HL-60/S4 treated with retinoic acid at 250 ng/mL for 4 days and 3 days (cell line): ENCODE measurements around the gene TACC3.

Source experiments
- in situ Hi-C: fragments of 300-500 bp; cut with MboI; formaldehyde crosslinking; loops from 2 replicates; pipeline ENCODE4 v1.7.0; 2022; ENCODE audit warnings: low sequenced_read_pairs

Gene TACC3

GRCh38 chr4:1770245-1770644 lies 48.9 kb downstream of the TACC3 start:
- in situ Hi-C loops = no loop called here

GRCh38 chr4:1770791-1771231 lies 49.5 kb downstream of the TACC3 start:
- in situ Hi-C loops = no loop called here

- in situ Hi-C loops = no loop called here
These were observed 50.4 kb downstream of the TACC3 start for GRCh38 chr4:1771555-1772305.

GRCh38 chr4:1772853-1773538 lies 51.7 kb downstream of the TACC3 start:
- in situ Hi-C loops = no loop called here

- in situ Hi-C loops = no loop called here
These were observed 52.4 kb downstream of the TACC3 start for GRCh38 chr4:1773754-1774153.

GRCh38 chr4:1775731-1776500 lies 54.6 kb downstream of the TACC3 start:
- in situ Hi-C loops = no loop called here

GRCh38 chr4:1776521-1777161 lies 55.3 kb downstream of the TACC3 start:
- in situ Hi-C loops = no loop called here

- in situ Hi-C loops = no loop called here
These were observed 56.7 kb downstream of the TACC3 start for GRCh38 chr4:1777822-1778641.

GRCh38 chr4:1778642-1779392 lies 57.5 kb downstream of the TACC3 start:
- in situ Hi-C loops = no loop called here

GRCh38 chr4:1779588-1780382 lies 58.5 kb downstream of the TACC3 start:
- in situ Hi-C loops = no loop called here

GRCh38 chr4:1780435-1780834 lies 59.1 kb downstream of the TACC3 start:
- in situ Hi-C loops = no loop called here

GRCh38 chr4:1783015-1783414 lies 61.7 kb downstream of the TACC3 start:
- in situ Hi-C loops = no loop called here

GRCh38 chr4:1783970-1784369 lies 62.6 kb downstream of the TACC3 start:
- in situ Hi-C loops = no loop called here

- in situ Hi-C loops = no loop called here
These were observed 63.1 kb downstream of the TACC3 start for GRCh38 chr4:1784395-1784788.

- in situ Hi-C loops = no loop called here
These were observed 63.7 kb downstream of the TACC3 start for GRCh38 chr4:1784789-1785591.

- in situ Hi-C loops = no loop called here
These were observed 64.3 kb downstream of the TACC3 start for GRCh38 chr4:1785592-1785991.

- in situ Hi-C loops = no loop called here
These were observed 65.4 kb downstream of the TACC3 start for GRCh38 chr4:1786544-1787362.
